Neural cell (in vitro differentiated cells): ENCODE data around the gene SHISA2. TPM values are rescaled to one million over a fixed set of nuclear protein-coding genes. Genes with fewer than 3 reads are reported as not detected.
A peak's percentile ranks its signal among the peaks of the same experiment; 100 is the strongest.

Source experiments
- H2AFZ ChIP-seq: fragments of 200-600, 300-800 bp; sonication (generic), shearing (Covaris generic); 2 replicates; pipeline ENCODE4 v1.6.0; 2014; ENCODE audit warnings: low read depth, mild to moderate bottlenecking, antibody characterized with exemption, low read length, moderate library complexity
- H3F3A ChIP-seq: fragments of 200-600 bp; shearing (Covaris generic); 2 replicates; pipeline ENCODE4 v1.6.1; 2016; ENCODE audit warnings: mild to moderate bottlenecking, moderate library complexity, mixed read lengths, antibody characterized with exemption, low read length; ENCODE audit not compliant: insufficient read depth, poor library complexity, severe bottlenecking
- H3K27ac ChIP-seq: fragments of 200-600, 300-800 bp; sonication (generic), shearing (Covaris generic); 2 replicates; pipeline ENCODE4 v1.5.1; 2014; ENCODE audit warnings: mild to moderate bottlenecking, low read length, moderate library complexity
- H3K27me3 ChIP-seq: fragments of 300-800, 200-600 bp; sonication (generic), shearing (Covaris generic); 2 replicates; pipeline ENCODE4 v1.6.0; 2014; ENCODE audit warnings: mild to moderate bottlenecking, low read depth, low read length, moderate library complexity; ENCODE audit not compliant: insufficient read depth
- H3K36me3 ChIP-seq: fragments of 300-800, 200-600 bp; sonication (generic), shearing (Covaris generic); 2 replicates; pipeline ENCODE4 v1.5.1; 2014; ENCODE audit warnings: mild to moderate bottlenecking, antibody characterized with exemption, low read length, moderate library complexity; ENCODE audit not compliant: insufficient read depth
- H3K4me2 ChIP-seq: fragments of 300-800, 200-600 bp; sonication (generic), shearing (Covaris generic); 2 replicates; pipeline ENCODE4 v1.6.0; 2014; ENCODE audit warnings: mild to moderate bottlenecking, low read length
- H3K4me3 ChIP-seq: fragments of 300-800, 200-600 bp; sonication (generic), shearing (Covaris generic); 2 replicates; pipeline ENCODE4 v1.5.1; 2014; ENCODE audit warnings: mild to moderate bottlenecking, low read length, moderate library complexity
- H3K79me2 ChIP-seq: fragments of 200-600 bp; shearing (Covaris generic); replicated peaks from 2 replicates; pipeline ENCODE4 v1.6.0; 2014; ENCODE audit warnings: mild to moderate bottlenecking, low read length, moderate library complexity; ENCODE audit not compliant: insufficient read depth
- H3K9ac ChIP-seq: fragments of 300-800, 200-600 bp; sonication (generic), shearing (Covaris generic); 2 replicates; pipeline ENCODE4 v1.6.1; 2016; ENCODE audit warnings: mild to moderate bottlenecking, low read length, mixed read lengths
- H3K9me2 ChIP-seq: fragments of 200-600 bp; shearing (Covaris generic); 2 replicates; pipeline ENCODE4 v1.6.1; 2016; ENCODE audit warnings: mild to moderate bottlenecking, low read length, mixed read lengths; ENCODE audit not compliant: insufficient read depth
- H3K9me3 ChIP-seq: fragments of 200-600, 300-800 bp; sonication (generic), shearing (Covaris generic); 2 replicates; pipeline ENCODE4 v1.6.1; 2016; ENCODE audit warnings: mild to moderate bottlenecking, mixed run types, low read length, moderate library complexity, mixed read lengths
- H4K20me1 ChIP-seq: fragments of 200-600 bp; shearing (Covaris generic); 2 replicates; pipeline ENCODE4 v1.6.1; 2016; ENCODE audit warnings: mild to moderate bottlenecking, mixed run types; ENCODE audit not compliant: insufficient read depth
- EP300 ChIP-seq: fragments of 450-650 bp; conservative IDR thresholded peaks from 2 replicates; pipeline ENCODE4 v1.6.1; 2014; ENCODE audit warnings: antibody characterized with exemption, mild to moderate bottlenecking, moderate library complexity; ENCODE audit not compliant: poor library complexity, severe bottlenecking
- EZH2 ChIP-seq: fragments of 200-600, 300-800 bp; shearing (Covaris generic), sonication (generic); IDR thresholded peaks from 2 replicates; pipeline ENCODE4 v1.6.1; 2014; ENCODE audit warnings: antibody characterized with exemption, low read length, borderline replicate concordance, mild to moderate bottlenecking; ENCODE audit not compliant: insufficient read depth, poor library complexity, severe bottlenecking
- MXI1 ChIP-seq: fragments of 450-650 bp; conservative IDR thresholded peaks from 2 replicates; pipeline ENCODE4 v1.6.1; 2014; ENCODE audit warnings: antibody characterized with exemption, mild to moderate bottlenecking; ENCODE audit not compliant: poor library complexity, severe bottlenecking
- POLR2AphosphoS5 ChIP-seq: IDR thresholded peaks from 2 replicates; pipeline ENCODE4 v1.6.1; 2012
- RAD21 ChIP-seq: fragments of 450-650 bp; conservative IDR thresholded peaks from 2 replicates; pipeline ENCODE4 v1.6.1; 2014; ENCODE audit warnings: antibody characterized with exemption, mild to moderate bottlenecking, moderate library complexity
- SMC3 ChIP-seq: fragments of 450-650 bp; conservative IDR thresholded peaks from 2 replicates; pipeline ENCODE4 v1.6.1; 2014; ENCODE audit warnings: antibody characterized with exemption, mild to moderate bottlenecking, moderate library complexity; ENCODE audit not compliant: poor library complexity
- TAF1 ChIP-seq: IDR thresholded peaks from 2 replicates; pipeline ENCODE4 v1.6.1; 2012; ENCODE audit warnings: low read depth
- polyA plus RNA-seq: library from polyadenylated mRNA; depleted of rRNA; stranded (reverse); fragments of >200 nt; gene quantifications from 2 replicates; pipeline ENCODE4 v1.2.3, GENCODE V29; 2014
- TF ChIP-seq, protein P1 (sequence below): fragments of 450-650 bp; IDR thresholded peaks from 2 replicates; pipeline ENCODE4 v1.5.1; 2014; ENCODE audit warnings: antibody characterized with exemption, mild to moderate bottlenecking, moderate library complexity; ENCODE audit not compliant: poor library complexity, severe bottlenecking
- TF ChIP-seq, protein P2 (sequence below): IDR thresholded peaks from 2 replicates; pipeline ENCODE4 v1.6.1; 2012; ENCODE audit warnings: borderline replicate concordance

SHISA2 gene
- polyA plus RNA-seq, 1 donor from 2014 or later = 2.3 TPM

DNA sequence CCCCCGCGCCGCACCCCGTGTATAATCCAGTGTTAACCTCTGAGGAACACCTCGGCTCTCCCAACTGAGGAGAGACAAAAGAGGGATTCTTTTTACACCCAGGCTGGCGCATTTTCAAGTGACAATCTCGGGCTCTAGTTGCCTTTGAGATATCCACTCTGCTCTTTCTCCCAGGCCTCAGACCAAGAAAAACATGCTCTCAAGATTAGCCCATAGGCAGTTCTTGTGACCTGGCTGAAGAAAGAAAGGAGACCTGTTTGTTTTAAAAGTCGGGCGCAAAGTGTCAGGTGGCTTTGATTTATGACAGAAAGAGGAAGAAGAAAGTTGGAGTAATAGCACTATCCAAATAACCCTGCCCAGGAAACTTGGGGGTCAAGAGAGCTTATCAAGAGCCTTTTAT lies 27.3 kb downstream of the SHISA2 start:
- H3K27ac ChIP-seq = no peak overlapping the region

DNA sequence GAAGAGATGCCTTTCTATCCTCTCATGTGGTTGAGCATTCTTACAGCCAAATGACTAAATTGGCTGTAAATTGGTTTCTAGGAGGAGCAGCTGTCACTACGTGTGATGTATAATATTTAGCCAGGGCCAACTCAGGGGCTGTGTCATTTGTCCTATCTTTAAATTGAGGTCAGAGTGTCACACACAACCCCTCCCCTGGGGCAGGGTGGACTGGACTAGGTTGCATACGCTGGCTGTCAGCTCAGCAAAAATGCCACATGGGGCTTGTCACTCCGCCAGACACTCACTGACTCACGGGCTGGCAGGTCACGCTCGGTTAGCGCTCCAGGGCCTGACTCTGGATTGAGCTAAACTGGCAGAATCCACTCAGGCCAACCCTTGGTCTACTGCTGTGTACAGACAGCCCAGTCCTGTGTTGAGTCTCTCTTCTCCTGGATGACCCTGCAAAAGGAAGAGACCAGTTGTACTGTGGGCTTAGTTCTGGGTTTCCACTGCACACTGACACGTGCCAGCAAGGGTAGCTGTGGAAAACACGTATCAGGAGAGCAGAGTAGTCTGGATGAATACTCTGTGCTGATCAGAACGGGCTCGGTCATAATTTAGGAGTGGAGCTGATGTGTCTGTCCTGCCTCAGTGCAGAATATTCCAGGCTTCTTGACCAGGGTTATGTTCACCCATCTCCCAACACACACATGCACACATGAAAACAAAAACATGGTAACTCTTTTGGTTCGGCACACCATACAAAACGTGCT lies 29.1 kb downstream of the SHISA2 start:
- Histone ChIP-seq H3K36me3 (no peaks in the 10 kb centered on the region), H4K20me1 (no peaks in the 10 kb centered on the region), H3K4me2 (peak overlapping the region; percentile 48), H3K9me2 (no peaks in the 10 kb centered on the region), H3K79me2 (no peaks in the 10 kb centered on the region), H3K4me3 (peak overlapping the region; percentile 36), H3K27me3 (no peaks in the 10 kb centered on the region), H3K9ac (no peak overlapping the region), H3K9me3 (no peaks in the 10 kb centered on the region), H2AFZ (no peak overlapping the region), H3K27ac (no peak overlapping the region), H3F3A (no peaks in the 10 kb centered on the region)
- TF ChIP-seq, protein P1, sequence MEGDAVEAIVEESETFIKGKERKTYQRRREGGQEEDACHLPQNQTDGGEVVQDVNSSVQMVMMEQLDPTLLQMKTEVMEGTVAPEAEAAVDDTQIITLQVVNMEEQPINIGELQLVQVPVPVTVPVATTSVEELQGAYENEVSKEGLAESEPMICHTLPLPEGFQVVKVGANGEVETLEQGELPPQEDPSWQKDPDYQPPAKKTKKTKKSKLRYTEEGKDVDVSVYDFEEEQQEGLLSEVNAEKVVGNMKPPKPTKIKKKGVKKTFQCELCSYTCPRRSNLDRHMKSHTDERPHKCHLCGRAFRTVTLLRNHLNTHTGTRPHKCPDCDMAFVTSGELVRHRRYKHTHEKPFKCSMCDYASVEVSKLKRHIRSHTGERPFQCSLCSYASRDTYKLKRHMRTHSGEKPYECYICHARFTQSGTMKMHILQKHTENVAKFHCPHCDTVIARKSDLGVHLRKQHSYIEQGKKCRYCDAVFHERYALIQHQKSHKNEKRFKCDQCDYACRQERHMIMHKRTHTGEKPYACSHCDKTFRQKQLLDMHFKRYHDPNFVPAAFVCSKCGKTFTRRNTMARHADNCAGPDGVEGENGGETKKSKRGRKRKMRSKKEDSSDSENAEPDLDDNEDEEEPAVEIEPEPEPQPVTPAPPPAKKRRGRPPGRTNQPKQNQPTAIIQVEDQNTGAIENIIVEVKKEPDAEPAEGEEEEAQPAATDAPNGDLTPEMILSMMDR = no peak
- TF ChIP-seq RAD21 (no peak), EP300 (peak; percentile 66), MXI1 (peak; percentile 39)

More for the DNA sequence above, 27.3 kb downstream of the SHISA2 start:
- Histone ChIP-seq H3K4me3 (no peak overlapping the region), H3K9me3 (no peaks in the 10 kb centered on the region), H3F3A (no peaks in the 10 kb centered on the region), H3K4me2 (no peak overlapping the region), H3K36me3 (no peaks in the 10 kb centered on the region), H3K27me3 (no peaks in the 10 kb centered on the region), H3K79me2 (no peaks in the 10 kb centered on the region), H4K20me1 (no peaks in the 10 kb centered on the region), H3K9ac (no peak overlapping the region), H2AFZ (no peak overlapping the region), H3K9me2 (no peaks in the 10 kb centered on the region)
- TF ChIP-seq, protein P1 = no peak
- no peak for TF ChIP-seq RAD21
- TF ChIP-seq TAF1 = no peak
- TF ChIP-seq EZH2 = no peak
- no peak for TF ChIP-seq SMC3
- no peak for TF ChIP-seq MXI1
- TF ChIP-seq, protein P2, sequence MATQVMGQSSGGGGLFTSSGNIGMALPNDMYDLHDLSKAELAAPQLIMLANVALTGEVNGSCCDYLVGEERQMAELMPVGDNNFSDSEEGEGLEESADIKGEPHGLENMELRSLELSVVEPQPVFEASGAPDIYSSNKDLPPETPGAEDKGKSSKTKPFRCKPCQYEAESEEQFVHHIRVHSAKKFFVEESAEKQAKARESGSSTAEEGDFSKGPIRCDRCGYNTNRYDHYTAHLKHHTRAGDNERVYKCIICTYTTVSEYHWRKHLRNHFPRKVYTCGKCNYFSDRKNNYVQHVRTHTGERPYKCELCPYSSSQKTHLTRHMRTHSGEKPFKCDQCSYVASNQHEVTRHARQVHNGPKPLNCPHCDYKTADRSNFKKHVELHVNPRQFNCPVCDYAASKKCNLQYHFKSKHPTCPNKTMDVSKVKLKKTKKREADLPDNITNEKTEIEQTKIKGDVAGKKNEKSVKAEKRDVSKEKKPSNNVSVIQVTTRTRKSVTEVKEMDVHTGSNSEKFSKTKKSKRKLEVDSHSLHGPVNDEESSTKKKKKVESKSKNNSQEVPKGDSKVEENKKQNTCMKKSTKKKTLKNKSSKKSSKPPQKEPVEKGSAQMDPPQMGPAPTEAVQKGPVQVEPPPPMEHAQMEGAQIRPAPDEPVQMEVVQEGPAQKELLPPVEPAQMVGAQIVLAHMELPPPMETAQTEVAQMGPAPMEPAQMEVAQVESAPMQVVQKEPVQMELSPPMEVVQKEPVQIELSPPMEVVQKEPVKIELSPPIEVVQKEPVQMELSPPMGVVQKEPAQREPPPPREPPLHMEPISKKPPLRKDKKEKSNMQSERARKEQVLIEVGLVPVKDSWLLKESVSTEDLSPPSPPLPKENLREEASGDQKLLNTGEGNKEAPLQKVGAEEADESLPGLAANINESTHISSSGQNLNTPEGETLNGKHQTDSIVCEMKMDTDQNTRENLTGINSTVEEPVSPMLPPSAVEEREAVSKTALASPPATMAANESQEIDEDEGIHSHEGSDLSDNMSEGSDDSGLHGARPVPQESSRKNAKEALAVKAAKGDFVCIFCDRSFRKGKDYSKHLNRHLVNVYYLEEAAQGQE = no peak
- no peak for TF ChIP-seq POLR2AphosphoS5
- no peak for TF ChIP-seq EP300
